Ishikawa (cell line): ENCODE results near the gene OSGIN1.
A peak's percentile ranks its signal among the peaks of the same experiment; 100 is the strongest.

Experiments
- CEBPB ChIP-seq: IDR thresholded peaks from 2 replicates; pipeline ENCODE4 v1.6.1; 2012
- EGR1 ChIP-seq: IDR thresholded peaks from 2 replicates; pipeline ENCODE4 v1.6.1; 2012
- EP300 ChIP-seq: IDR thresholded peaks from 2 replicates; pipeline ENCODE4 v1.6.1; 2012; ENCODE audit warnings: borderline replicate concordance
- FOXM1 ChIP-seq: IDR thresholded peaks from 2 replicates; pipeline ENCODE4 v1.6.1; 2012; ENCODE audit warnings: low read depth, borderline replicate concordance
- MAX ChIP-seq: IDR thresholded peaks from 2 replicates; pipeline ENCODE4 v1.6.1; 2012
- NFIC ChIP-seq: IDR thresholded peaks from 2 replicates; pipeline ENCODE4 v1.6.1; 2012
- RAD21 ChIP-seq: IDR thresholded peaks from 2 replicates; pipeline ENCODE4 v1.6.1; 2012; ENCODE audit warnings: low read depth
- REST ChIP-seq: IDR thresholded peaks from 2 replicates; pipeline ENCODE4 v1.6.1; 2012; ENCODE audit warnings: low read depth, mild to moderate bottlenecking
- TAF1 ChIP-seq: IDR thresholded peaks from 2 replicates; pipeline ENCODE4 v1.6.1; 2012; ENCODE audit warnings: low read depth, mild to moderate bottlenecking
- TCF12 ChIP-seq: IDR thresholded peaks from 2 replicates; pipeline ENCODE4 v1.6.1; 2012; ENCODE audit warnings: low read depth
- TEAD4 ChIP-seq: IDR thresholded peaks from 2 replicates; pipeline ENCODE4 v1.6.1; 2012
- YY1 ChIP-seq: IDR thresholded peaks from 2 replicates; pipeline ENCODE4 v1.6.1; 2012; ENCODE audit warnings: low read depth
- ZBTB7A ChIP-seq: IDR thresholded peaks from 2 replicates; pipeline ENCODE4 v1.6.1; 2012; ENCODE audit warnings: low read depth

The OSGIN1 gene

GRCh38 chr16:83949724-83950001 is 3.4 kb upstream of the OSGIN1 start:
- TF ChIP-seq TEAD4 = no peak
- TF ChIP-seq REST = no peak
- TF ChIP-seq EGR1 = no peak
- TF ChIP-seq EP300 = no peak
- no peak for TF ChIP-seq FOXM1

DNA sequence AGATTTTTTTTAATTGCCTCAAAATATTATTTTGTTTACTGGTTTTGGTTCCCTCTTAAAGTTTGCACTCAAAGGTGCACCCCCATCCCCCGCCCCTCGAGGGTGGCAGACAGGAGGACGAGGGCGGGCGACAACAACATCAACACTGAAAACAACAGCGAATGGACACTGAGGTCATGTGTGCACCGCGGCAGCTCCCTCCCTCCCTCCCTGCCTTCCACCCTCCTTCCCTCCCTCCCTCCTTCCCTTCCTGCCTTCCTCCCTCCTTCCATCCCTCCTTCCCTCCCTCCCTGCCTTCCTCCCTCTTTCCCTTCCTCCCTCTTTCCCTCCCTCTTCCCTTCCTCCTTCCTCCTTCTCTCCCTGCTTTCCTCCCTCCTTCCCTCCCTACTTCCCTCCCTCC is 1.5 kb upstream of the OSGIN1 start:
- TF ChIP-seq MAX (no peak), TEAD4 (no peak), CEBPB (no peak), FOXM1 (no peak), YY1 (no peak), TAF1 (no peak), RAD21 (no peak)

- TF ChIP-seq CEBPB (no peak), REST (no peak), TAF1 (no peak), EGR1 (no peak), MAX (no peak), NFIC (no peak), YY1 (no peak), TEAD4 (peak; percentile 54; the same call in 1 of the 2 replicates), ZBTB7A (no peak), TCF12 (peak; percentile 58; the same call in 1 of the 2 replicates)
Measured at GRCh38 chr16:83952587-83952939, 477 bp upstream of the OSGIN1 start.

DNA sequence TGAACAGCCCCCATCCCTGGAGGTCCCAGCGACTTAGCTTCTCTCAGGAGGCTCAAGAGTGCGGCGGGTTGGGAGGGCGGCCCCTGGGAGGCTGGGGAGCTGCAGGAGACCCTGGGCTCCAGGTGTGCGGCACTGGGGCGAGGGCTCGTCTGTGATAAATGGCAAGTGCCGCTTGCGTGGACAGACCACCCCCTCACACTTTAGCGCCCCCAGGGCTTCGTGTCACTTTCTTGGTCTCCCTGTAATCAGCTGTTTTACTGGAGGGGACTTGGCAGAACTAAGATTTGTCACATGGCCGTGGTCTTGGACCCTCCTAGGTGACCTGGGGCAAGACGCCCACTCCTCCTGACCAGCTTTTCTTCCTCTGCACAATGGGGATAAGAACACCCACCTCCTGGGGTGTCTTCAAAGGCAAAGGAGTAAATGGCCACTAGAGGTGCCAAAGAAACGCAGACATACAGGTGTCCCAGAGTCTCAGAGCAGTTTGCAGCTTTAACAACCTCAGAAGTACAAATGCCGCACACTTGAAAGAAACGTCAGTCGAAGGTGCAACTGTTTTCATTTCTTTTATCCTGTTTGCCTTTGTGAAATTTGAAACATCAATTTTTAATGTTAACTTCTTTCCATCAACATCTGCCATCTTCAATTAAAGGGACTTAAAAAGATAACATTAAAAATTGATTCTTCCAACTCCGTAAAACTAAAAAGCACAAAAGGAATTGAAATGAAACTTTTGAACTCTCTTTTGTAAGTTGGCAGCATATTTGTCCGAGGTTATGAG is 946 bp downstream of the OSGIN1 start:
- peak; percentile 47 for TF ChIP-seq ZBTB7A
- no peak for TF ChIP-seq EP300
- no peak for TF ChIP-seq YY1
- TF ChIP-seq TCF12 = no peak
- no peak for TF ChIP-seq REST
- no peak for TF ChIP-seq MAX
- TF ChIP-seq RAD21 = peak; percentile 36; the same call in 1 of the 2 replicates

DNA sequence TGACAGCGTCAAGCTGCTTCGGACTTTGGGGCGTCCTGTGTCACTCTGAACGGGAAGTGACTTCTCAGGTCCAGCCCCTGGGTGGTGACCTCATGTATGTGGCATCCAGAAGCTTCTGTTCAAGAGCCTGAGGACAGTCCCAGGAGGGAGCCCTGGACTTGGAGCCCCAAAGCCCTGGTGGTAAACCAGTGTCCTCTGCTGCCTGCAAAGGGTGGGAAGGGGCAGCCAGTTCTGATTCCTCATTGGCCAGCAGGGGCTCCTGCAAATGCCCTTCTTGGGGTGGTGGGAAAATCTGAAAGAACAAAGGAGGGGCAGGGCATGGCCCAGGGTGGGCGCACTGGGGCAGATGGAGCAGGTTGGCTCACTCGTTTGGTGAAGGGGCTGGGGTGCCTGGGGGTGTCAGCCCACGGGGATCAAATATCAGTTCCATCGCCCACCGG is 1.6 kb downstream of the OSGIN1 start:
- TF ChIP-seq ZBTB7A (no peak), TEAD4 (0 out of 2 replicates have a peak, but pooled peaks have one; percentile 36)

GRCh38 chr16:83955218-83956130 is 2.4 kb downstream of the OSGIN1 start:
- TF ChIP-seq REST (no peak), NFIC (peak; percentile 34; the same call in 1 of the 2 replicates)
